Measurements from ENCODE around the gene MGMT. TPM values are rescaled to one million over a fixed set of nuclear protein-coding genes. Genes with fewer than 3 reads are reported as not detected.

Gene MGMT
- total RNA-seq, 1 experiment from 2014 or later, result 21.2 TPM

DNA sequence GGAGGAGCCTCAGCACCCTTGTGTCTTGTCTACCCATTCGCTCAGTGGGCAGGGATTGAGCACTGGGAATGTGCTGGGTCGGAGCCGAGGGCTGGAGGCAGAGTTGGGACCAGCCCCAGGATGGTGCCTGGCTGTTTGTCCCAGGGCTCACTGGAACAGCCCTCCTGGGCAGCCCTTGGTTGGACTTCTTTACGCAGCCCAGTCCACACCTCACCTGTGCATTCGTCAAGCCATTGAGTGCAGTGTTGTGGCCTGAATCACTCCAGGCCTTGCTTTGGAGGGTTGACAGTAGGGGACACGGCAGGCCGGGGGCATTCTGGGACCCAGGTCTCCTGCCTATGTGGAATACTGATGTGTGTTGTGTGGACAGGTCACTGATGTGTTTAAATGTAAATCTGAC lies 229.6 kb downstream of the MGMT start:
- Histone ChIP-seq H3F3A (ENCODE audit: insufficient read depth, low read depth) (no peaks in the 10 kb centered on the region), H3K27me3 (ENCODE audit: insufficient read depth, low read depth) (no peaks in the 10 kb centered on the region), H2AFZ (no peak overlapping the region), H3K79me2 (ENCODE audit: low read depth) (no peaks in the 10 kb centered on the region), H3K9me3 (ENCODE audit: insufficient read depth, low read depth) (no peaks in the 10 kb centered on the region), H3K36me3 (ENCODE audit: low read depth) (no peaks in the 10 kb centered on the region), H4K20me1 (ENCODE audit: insufficient read depth) (no peaks in the 10 kb centered on the region), H3K4me3 (no peak overlapping the region), H3K27ac (no peak overlapping the region), H3K4me1 (replicated peaks; ENCODE audit: insufficient read depth) (no peaks in the 10 kb centered on the region), H3K9me2 (ENCODE audit: insufficient read depth) (no peaks in the 10 kb centered on the region), H3K4me2 (no peak overlapping the region)
- no peak for DNase-seq
- ChIA-PET POLR2A (ENCODE audit: unreplicated experiment) (no interaction called here), CTCF (no interaction called here)
- intact Hi-C loops (cut with micrococcal nuclease; ENCODE audit: unreplicated experiment), result no loop called here
- BruUV-seq (replicated peaks), result no TSS peak
- TF ChIP-seq CTCF (conservative IDR thresholded peaks at IDR 0.05) (no peak), EZH2 (IDR thresholded peaks at IDR 0.05; ENCODE audit: low read depth) (no peak)

DNA sequence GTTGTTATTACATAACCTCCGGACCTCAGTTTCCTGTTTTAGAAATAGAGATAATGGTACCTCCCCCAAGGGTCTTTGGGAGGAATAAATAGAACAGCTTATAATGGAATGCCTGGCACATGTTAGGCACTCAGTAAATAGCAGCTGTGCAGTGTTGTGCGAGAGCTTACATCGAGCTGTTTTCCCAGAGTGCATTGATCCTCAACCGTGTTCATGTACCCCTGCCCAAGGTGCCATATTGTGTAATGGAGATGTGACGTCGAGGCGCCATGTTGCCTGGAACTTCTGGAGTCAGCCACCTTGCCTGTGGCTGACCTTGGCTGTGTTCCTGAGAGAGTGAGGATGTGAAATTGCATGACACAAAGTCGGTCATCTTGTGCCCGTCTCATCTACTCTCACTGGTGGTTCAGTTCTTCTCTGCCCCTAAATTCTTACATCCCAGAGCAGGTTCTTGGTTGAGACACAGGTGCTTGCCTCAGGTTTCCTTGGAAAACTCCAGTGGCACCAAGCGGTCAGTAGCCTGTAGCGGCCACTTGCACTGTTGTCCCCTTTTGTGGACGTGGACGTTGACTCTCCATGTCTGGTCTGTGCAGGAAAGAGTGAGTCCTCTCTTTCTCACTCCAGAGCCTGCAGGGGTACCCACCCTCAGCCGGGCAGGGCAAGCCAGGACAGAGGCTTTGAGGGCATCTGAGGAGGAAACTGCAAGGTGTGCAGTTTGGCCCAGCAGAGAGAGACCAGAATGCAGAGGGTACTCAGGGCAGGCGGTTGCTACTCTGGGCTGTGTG lies 230.6 kb downstream of the MGMT start:
- Histone ChIP-seq H3K27ac (no peak overlapping the region), H3K27me3 (ENCODE audit: insufficient read depth, low read depth) (no peaks in the 10 kb centered on the region), H2AFZ (no peak overlapping the region), H3K79me2 (ENCODE audit: low read depth) (no peaks in the 10 kb centered on the region), H3F3A (ENCODE audit: insufficient read depth, low read depth) (no peaks in the 10 kb centered on the region), H3K9me3 (ENCODE audit: insufficient read depth, low read depth) (no peaks in the 10 kb centered on the region), H3K36me3 (ENCODE audit: low read depth) (no peaks in the 10 kb centered on the region), H3K4me2 (no peak overlapping the region), H3K4me1 (replicated peaks; ENCODE audit: insufficient read depth) (no peaks in the 10 kb centered on the region), H3K9me2 (ENCODE audit: insufficient read depth) (no peaks in the 10 kb centered on the region), H4K20me1 (ENCODE audit: insufficient read depth) (no peaks in the 10 kb centered on the region), H3K4me3 (no peak overlapping the region)
- POLR2A ChIA-PET (ENCODE audit: unreplicated experiment), result no interaction called here
- no peak for DNase-seq
- intact Hi-C loops (cut with micrococcal nuclease; ENCODE audit: unreplicated experiment), result no loop called here
- CTCF ChIA-PET, result no interaction called here
- BruUV-seq (replicated peaks), result no TSS peak
- TF ChIP-seq EZH2 (IDR thresholded peaks at IDR 0.05; ENCODE audit: low read depth) (no peak), CTCF (conservative IDR thresholded peaks at IDR 0.05) (no peak)

DNA sequence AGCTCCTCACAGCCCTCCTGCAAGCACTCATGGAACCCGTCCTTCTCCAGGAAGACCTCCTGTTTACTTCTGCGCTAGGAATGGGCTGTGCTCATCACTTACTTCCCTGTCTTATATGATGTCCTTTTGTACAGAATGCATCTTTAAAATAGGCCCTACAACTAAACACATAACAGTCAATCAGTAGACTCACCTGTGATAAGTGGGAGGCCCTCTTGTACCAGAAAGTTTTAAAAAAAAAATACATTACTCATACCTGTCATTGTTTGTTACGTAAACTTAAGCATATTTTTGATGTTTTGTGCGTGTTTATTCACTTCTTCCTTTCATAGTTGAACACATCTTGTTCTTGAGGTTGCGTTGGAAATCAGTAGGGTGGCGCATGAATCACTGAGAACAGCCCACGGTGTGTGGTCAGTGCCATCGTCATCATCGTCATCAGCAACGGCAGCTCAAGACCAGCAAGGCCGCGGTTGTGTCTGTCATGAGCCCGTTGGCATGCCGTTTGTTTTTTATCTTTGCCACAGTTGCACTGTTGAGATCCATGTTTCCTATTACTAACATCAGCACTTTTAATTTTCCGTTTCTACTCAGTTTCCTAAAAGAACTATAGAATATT lies 232.8 kb downstream of the MGMT start:
- CTCF ChIA-PET, result no interaction called here

More for the DNA sequence above, 232.8 kb downstream of the MGMT start:
- Histone ChIP-seq H3K4me3 (no peak overlapping the region), H4K20me1 (ENCODE audit: insufficient read depth) (no peaks in the 10 kb centered on the region), H3K27me3 (ENCODE audit: insufficient read depth, low read depth) (no peaks in the 10 kb centered on the region), H3K4me1 (replicated peaks; ENCODE audit: insufficient read depth) (no peaks in the 10 kb centered on the region), H3K27ac (no peak overlapping the region), H2AFZ (no peak overlapping the region), H3F3A (ENCODE audit: insufficient read depth, low read depth) (no peaks in the 10 kb centered on the region), H3K4me2 (no peak overlapping the region), H3K36me3 (ENCODE audit: low read depth) (no peaks in the 10 kb centered on the region), H3K9me2 (ENCODE audit: insufficient read depth) (no peaks in the 10 kb centered on the region), H3K79me2 (ENCODE audit: low read depth) (no peaks in the 10 kb centered on the region), H3K9me3 (ENCODE audit: insufficient read depth, low read depth) (no peaks in the 10 kb centered on the region)
- TF ChIP-seq CTCF (conservative IDR thresholded peaks at IDR 0.05) (no peak), EZH2 (IDR thresholded peaks at IDR 0.05; ENCODE audit: low read depth) (no peak)
- DNase-seq, result no peak
- POLR2A ChIA-PET (ENCODE audit: unreplicated experiment), result no interaction called here
- intact Hi-C loops (cut with micrococcal nuclease; ENCODE audit: unreplicated experiment), result no loop called here
- BruUV-seq (replicated peaks), result no TSS peak

Measured in PC-9 (cell line).